Measurements from ENCODE around the gene TJP1.

Gene TJP1

DNA sequence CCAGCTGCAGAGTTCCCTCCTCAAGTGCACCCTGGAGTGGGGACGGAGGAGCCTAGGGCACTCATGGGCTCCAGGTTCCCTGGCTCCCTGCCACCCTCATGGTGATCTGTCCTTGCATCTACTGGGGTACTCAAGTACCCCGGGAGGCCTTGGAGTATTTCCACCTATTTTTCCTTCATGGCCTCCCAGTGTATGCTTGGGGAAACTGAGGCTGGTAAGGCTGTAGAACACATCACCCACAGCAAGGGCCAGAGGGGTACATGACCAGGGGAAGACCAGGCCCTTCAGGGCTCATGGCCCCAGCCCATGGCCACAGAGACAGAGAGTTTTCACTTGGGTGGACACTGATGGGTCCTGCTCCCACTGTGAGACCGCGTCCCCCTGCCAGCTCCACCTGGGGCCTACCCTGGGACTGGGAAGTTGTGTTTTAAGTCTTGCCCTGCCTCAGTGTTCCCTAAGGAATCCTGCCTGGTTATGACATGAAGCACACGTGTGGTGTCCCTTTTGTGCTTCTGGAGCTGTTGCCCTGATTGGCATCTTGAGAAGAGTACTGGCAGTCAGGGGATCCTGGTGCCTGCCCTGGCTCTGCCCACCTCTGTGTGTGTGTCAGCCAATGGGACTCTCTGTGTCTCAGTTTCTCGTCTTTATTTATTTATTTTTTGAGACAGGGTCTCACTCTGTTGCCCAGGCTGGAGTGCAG, 132.8 kb downstream of the TJP1 start:
- TF ChIP-seq, protein P1, sequence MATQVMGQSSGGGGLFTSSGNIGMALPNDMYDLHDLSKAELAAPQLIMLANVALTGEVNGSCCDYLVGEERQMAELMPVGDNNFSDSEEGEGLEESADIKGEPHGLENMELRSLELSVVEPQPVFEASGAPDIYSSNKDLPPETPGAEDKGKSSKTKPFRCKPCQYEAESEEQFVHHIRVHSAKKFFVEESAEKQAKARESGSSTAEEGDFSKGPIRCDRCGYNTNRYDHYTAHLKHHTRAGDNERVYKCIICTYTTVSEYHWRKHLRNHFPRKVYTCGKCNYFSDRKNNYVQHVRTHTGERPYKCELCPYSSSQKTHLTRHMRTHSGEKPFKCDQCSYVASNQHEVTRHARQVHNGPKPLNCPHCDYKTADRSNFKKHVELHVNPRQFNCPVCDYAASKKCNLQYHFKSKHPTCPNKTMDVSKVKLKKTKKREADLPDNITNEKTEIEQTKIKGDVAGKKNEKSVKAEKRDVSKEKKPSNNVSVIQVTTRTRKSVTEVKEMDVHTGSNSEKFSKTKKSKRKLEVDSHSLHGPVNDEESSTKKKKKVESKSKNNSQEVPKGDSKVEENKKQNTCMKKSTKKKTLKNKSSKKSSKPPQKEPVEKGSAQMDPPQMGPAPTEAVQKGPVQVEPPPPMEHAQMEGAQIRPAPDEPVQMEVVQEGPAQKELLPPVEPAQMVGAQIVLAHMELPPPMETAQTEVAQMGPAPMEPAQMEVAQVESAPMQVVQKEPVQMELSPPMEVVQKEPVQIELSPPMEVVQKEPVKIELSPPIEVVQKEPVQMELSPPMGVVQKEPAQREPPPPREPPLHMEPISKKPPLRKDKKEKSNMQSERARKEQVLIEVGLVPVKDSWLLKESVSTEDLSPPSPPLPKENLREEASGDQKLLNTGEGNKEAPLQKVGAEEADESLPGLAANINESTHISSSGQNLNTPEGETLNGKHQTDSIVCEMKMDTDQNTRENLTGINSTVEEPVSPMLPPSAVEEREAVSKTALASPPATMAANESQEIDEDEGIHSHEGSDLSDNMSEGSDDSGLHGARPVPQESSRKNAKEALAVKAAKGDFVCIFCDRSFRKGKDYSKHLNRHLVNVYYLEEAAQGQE (IDR thresholded peaks at IDR 0.05; ENCODE audit: insufficient read depth in 1 of 2, low read depth in 2 of 2, low read length in 2 of 2), result no peak
- TF ChIP-seq SIN3A (IDR thresholded peaks at IDR 0.05; ENCODE audit: borderline replicate concordance, insufficient read depth, low read length) (no peak), TAF1 (IDR thresholded peaks at IDR 0.05; ENCODE audit: borderline replicate concordance, insufficient read depth, low read length) (no peak)

DNA sequence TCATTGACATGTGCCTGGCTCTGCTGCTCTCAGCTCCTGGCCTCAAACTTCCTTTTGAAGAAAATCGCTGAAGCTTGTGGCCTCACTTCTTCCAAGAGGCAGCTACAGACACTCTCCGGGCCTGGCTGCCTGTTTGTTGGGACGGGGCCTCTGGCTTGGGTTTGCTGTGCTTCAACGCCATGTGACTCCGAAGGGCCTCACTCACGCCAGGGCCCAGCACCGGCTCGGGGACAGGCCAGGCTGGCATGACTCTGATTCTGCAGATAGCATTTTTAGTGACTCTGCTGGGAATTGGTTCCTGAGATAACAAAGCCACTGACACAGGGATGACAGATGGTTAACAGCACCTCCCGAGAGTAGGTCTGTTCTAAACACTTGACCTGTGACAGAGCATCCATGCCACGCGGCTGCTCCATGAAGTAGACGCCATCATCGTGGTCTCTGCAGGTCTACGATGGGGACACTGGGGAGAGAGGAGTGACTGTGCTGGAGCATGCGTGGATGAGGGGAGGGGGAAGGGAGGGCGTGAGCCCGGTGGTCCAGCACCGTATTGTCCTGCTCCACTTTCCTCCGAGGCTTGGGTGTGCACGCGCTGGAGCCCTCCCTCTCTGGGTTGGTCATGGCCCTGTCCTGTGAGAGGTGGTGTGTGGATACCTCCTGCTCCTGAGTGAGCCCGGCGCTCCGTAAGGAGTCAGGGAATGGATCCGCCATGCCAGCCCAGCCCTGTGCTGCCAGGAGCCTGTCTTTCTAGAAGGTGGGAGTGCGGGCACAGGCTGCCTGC, 133.6 kb downstream of the TJP1 start:
- TF ChIP-seq SIN3A (IDR thresholded peaks at IDR 0.05; ENCODE audit: borderline replicate concordance, insufficient read depth, low read length) (no peak), POLR2AphosphoS5 (IDR thresholded peaks at IDR 0.05; ENCODE audit: low read depth, low read length) (no peak), TAF1 (IDR thresholded peaks at IDR 0.05; ENCODE audit: borderline replicate concordance, insufficient read depth, low read length) (no peak), FOXP2 (optimal IDR thresholded peaks at IDR 0.05; ENCODE audit: borderline replicate concordance, extremely low read depth, extremely low read length, insufficient read depth) (no peak)
- TF ChIP-seq, protein P1 (IDR thresholded peaks at IDR 0.05; ENCODE audit: insufficient read depth in 1 of 2, low read depth in 2 of 2, low read length in 2 of 2), result no peak

DNA sequence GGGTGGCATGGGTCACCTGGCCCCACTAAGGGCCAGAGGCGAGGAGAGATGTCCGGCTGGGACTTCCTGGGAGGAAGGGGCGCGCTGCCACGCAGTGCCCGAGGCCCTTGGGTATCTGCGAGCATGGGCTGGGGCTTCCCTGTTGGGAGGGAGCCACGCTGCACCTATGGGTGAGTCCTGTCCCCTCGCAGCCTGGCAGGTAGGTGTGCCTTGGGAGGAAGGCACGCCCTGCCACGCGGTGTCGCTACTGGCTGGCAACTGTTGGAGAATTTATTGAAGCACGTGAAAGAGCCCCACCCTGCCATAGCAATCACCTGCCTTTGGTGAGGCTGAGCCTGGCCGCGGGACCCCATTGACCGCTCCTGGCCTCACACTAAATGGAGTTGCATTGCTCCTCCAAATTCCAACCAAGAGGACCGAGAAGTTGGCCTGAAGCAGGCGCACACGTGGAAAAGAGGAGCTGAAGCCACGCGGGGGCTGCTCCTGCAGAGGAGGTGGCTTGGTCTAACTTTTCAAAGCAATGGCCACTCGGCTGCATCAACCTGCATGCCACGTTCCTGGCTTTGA, 134.2 kb downstream of the TJP1 start:
- TF ChIP-seq POLR2AphosphoS5 (IDR thresholded peaks at IDR 0.05; ENCODE audit: low read depth, low read length) (no peak), TAF1 (IDR thresholded peaks at IDR 0.05; ENCODE audit: borderline replicate concordance, insufficient read depth, low read length) (no peak), FOXP2 (optimal IDR thresholded peaks at IDR 0.05; ENCODE audit: borderline replicate concordance, extremely low read depth, extremely low read length, insufficient read depth) (no peak), SIN3A (IDR thresholded peaks at IDR 0.05; ENCODE audit: borderline replicate concordance, insufficient read depth, low read length) (no peak)
- TF ChIP-seq, protein P1 (IDR thresholded peaks at IDR 0.05; ENCODE audit: insufficient read depth in 1 of 2, low read depth in 2 of 2, low read length in 2 of 2), result no peak

DNA sequence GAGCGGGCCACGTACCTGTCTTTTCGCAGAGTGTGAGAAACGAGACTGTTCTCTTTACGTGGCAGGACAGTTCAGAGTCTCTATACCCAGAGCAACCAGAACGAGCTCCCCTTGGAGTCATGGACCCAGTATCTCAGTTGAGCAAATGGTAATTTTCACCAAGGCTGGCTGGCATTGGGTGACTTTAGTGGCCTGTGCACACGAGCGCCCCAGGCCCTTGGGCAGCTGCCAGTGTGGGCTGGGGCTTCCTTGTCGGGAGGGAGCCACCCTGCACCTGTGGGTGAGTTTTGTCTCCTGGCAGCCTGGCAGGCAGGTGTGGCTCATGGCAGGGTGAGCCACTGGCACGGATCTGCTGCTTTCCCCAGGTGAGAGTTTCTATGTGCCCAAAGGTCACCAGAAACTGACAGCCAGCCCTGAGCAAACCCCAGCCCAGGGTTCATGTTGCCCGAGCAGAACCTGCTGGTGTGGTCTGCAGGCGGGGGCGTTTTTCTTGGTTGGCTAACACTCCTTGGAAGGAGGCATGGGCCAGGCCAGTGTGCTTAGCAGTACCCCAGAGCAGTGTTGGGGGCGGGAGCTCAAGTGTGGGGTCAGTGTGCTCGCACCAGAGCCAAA, 135.0 kb downstream of the TJP1 start:
- no peak for TF ChIP-seq SIN3A (IDR thresholded peaks at IDR 0.05; ENCODE audit: borderline replicate concordance, insufficient read depth, low read length)
- no peak for TF ChIP-seq FOXP2 (optimal IDR thresholded peaks at IDR 0.05; ENCODE audit: borderline replicate concordance, extremely low read depth, extremely low read length, insufficient read depth)
- TF ChIP-seq, protein P1 (IDR thresholded peaks at IDR 0.05; ENCODE audit: insufficient read depth in 1 of 2, low read depth in 2 of 2, low read length in 2 of 2), result no peak
- TF ChIP-seq TAF1 (IDR thresholded peaks at IDR 0.05; ENCODE audit: borderline replicate concordance, insufficient read depth, low read length), result no peak
- TF ChIP-seq POLR2AphosphoS5 (IDR thresholded peaks at IDR 0.05; ENCODE audit: low read depth, low read length), result no peak

Data from PFSK-1 (cell line).